ENCODE measurements around the gene KLRC4.
"Not testable (repeated sequence)": the region's sequence is repeated elsewhere in the genome, so short reads cannot be mapped to it uniquely, and the experiment has no call there.

DNA sequence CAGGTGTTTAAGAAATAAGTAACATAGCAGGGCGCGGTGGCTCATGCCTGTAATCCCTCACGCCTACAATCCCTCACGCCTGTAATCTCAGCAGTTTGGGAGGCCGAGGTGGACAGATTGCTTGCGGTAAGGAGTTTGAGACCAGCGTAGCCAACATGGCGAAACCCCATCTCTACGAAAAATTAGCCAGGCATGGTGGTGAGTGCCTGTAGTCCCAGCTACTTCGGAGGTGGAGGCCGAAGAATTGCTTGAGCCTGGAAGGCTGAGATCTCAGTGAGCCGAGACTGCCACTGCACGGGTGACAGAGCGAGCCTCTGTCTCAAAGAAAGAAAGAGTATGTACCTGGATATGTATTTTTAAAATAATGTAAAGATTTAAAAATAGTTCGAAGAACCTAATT, 13.4 kb downstream of the KLRC4 start:
- TF ChIP-seq POLR2A (IDR thresholded peaks at IDR 0.05; ENCODE audit: low read depth, low read length); CHD1 (IDR thresholded peaks at IDR 0.05; ENCODE audit: low read depth, low read length); SMC3 (IDR thresholded peaks at IDR 0.05; ENCODE audit: low read depth, low read length); CEBPB (IDR thresholded peaks at IDR 0.05; ENCODE audit: low read depth, low read length); MXI1 (IDR thresholded peaks at IDR 0.05; ENCODE audit: borderline replicate concordance, low read depth, low read length); RFX5 (IDR thresholded peaks at IDR 0.05; ENCODE audit: low read depth, low read length); RCOR1 (IDR thresholded peaks at IDR 0.05; ENCODE audit: insufficient replicate concordance, low read length); RAD21 (IDR thresholded peaks at IDR 0.05; ENCODE audit: low read length); MAFK (IDR thresholded peaks at IDR 0.05; ENCODE audit: low read depth, low read length): not testable (repeated sequence)
- TF ChIP-seq, protein P1, sequence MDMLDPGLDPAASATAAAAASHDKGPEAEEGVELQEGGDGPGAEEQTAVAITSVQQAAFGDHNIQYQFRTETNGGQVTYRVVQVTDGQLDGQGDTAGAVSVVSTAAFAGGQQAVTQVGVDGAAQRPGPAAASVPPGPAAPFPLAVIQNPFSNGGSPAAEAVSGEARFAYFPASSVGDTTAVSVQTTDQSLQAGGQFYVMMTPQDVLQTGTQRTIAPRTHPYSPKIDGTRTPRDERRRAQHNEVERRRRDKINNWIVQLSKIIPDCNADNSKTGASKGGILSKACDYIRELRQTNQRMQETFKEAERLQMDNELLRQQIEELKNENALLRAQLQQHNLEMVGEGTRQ (IDR thresholded peaks at IDR 0.05; ENCODE audit: low read depth, low read length), result not testable (repeated sequence)
- TF ChIP-seq, protein P2, sequence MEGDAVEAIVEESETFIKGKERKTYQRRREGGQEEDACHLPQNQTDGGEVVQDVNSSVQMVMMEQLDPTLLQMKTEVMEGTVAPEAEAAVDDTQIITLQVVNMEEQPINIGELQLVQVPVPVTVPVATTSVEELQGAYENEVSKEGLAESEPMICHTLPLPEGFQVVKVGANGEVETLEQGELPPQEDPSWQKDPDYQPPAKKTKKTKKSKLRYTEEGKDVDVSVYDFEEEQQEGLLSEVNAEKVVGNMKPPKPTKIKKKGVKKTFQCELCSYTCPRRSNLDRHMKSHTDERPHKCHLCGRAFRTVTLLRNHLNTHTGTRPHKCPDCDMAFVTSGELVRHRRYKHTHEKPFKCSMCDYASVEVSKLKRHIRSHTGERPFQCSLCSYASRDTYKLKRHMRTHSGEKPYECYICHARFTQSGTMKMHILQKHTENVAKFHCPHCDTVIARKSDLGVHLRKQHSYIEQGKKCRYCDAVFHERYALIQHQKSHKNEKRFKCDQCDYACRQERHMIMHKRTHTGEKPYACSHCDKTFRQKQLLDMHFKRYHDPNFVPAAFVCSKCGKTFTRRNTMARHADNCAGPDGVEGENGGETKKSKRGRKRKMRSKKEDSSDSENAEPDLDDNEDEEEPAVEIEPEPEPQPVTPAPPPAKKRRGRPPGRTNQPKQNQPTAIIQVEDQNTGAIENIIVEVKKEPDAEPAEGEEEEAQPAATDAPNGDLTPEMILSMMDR (conservative IDR thresholded peaks at IDR 0.05; ENCODE audit: low read depth, low read length), result not testable (repeated sequence)

All from IMR-90 (cell line).